SK-N-DZ (cell line): ENCODE data around the gene DCLRE1C. TPM values are rescaled to one million over a fixed set of nuclear protein-coding genes. Genes with fewer than 3 reads are reported as not detected.
A peak's percentile ranks its signal among the peaks of the same experiment; 100 is the strongest.
"Not testable (repeated sequence)": the region's sequence is repeated elsewhere in the genome, so short reads cannot be mapped to it uniquely, and the experiment has no call there.

Source experiments
- DNase-seq: peaks from one replicate; pipeline ENCODE4 v3.0.0-alpha.2; 2015; ENCODE audit warnings: low spot score
- polyA plus RNA-seq, 2 experiments: library from polyadenylated mRNA; depleted of rRNA; stranded (reverse); fragments of >200 nt; gene quantifications; 2 replicates each; pipeline ENCODE4 v1.2.3, GENCODE V29; 2014

The DCLRE1C gene
- polyA plus RNA-seq (2014; cell fraction: cytosol; rRNA removed), result 6.1 and 6.6 TPM in 2 replicates
- 4.8 and 5.1 TPM in 2 replicates for polyA plus RNA-seq (2014; cell fraction: nucleus; rRNA removed)

- peak; percentile 83 for DNase-seq
Measured at GRCh38 chr10:14954001-14954770, at the start of gene DCLRE1C. TSS of gene DCLRE1C (minus strand) at chr10:14954096. CDS start at chr10:14954010, 86 bp downstream.

- DNase-seq, result no peak
Measured at GRCh38 chr10:14995964-14996565, 42.2 kb upstream of the DCLRE1C start.

- DNase-seq, result not testable (repeated sequence)
Measured at GRCh38 chr10:14993500-14994455, 39.9 kb upstream of the DCLRE1C start.

- not testable (repeated sequence) for DNase-seq
Measured at GRCh38 chr10:14992336-14992735, 38.4 kb upstream of the DCLRE1C start.

GRCh38 chr10:14991035-14991749 lies 37.3 kb upstream of the DCLRE1C start:
- not testable (repeated sequence) for DNase-seq

GRCh38 chr10:14989552-14989951 lies 35.7 kb upstream of the DCLRE1C start:
- not testable (repeated sequence) for DNase-seq

- no peak for DNase-seq
Measured at GRCh38 chr10:14982744-14983143, 28.8 kb upstream of the DCLRE1C start.

- DNase-seq, result no peak
Measured at GRCh38 chr10:14975672-14976273, 21.9 kb upstream of the DCLRE1C start.

- DNase-seq, result not testable (repeated sequence)
Measured at GRCh38 chr10:14974153-14974998, 20.5 kb upstream of the DCLRE1C start.

- no peak for DNase-seq
Measured at GRCh38 chr10:14971867-14972448, 18.1 kb upstream of the DCLRE1C start.

GRCh38 chr10:14967897-14968296 lies 14.0 kb upstream of the DCLRE1C start:
- no peak for DNase-seq

- peak; percentile 93 for DNase-seq
Measured at GRCh38 chr10:14959221-14960057, 5.5 kb upstream of the DCLRE1C start, which contains the start of gene MEIG1. TSS of gene MEIG1 (plus strand) at chr10:14959388. CDS start at chr10:14966469, 7,081 bp downstream.

- no peak for DNase-seq
Measured at GRCh38 chr10:14958872-14959220, 5.0 kb upstream of the DCLRE1C start.

- no peak for DNase-seq
Measured at GRCh38 chr10:14954934-14955333, 1.0 kb upstream of the DCLRE1C start.

- DNase-seq, result no peak
Measured at GRCh38 chr10:14953424-14954000, 384 bp downstream of the DCLRE1C start.

- no peak for DNase-seq
Measured at GRCh38 chr10:14952851-14953423, 959 bp downstream of the DCLRE1C start.

GRCh38 chr10:14949291-14949690 lies 4.6 kb downstream of the DCLRE1C start:
- DNase-seq, result no peak

- no peak for DNase-seq
Measured at GRCh38 chr10:14947268-14947667, 6.6 kb downstream of the DCLRE1C start.
